ENCODE results near the gene ZRANB1. TPM values are rescaled to one million over a fixed set of nuclear protein-coding genes. Genes with fewer than 3 reads are reported as not detected.
A peak's percentile ranks its signal among the peaks of the same experiment; 100 is the strongest.
"Not testable (repeated sequence)": the region's sequence is repeated elsewhere in the genome, so short reads cannot be mapped to it uniquely, and the experiment has no call there.

The ZRANB1 gene
- total RNA-seq, 1 experiment from 2014 or later = 12.5 TPM

DNA sequence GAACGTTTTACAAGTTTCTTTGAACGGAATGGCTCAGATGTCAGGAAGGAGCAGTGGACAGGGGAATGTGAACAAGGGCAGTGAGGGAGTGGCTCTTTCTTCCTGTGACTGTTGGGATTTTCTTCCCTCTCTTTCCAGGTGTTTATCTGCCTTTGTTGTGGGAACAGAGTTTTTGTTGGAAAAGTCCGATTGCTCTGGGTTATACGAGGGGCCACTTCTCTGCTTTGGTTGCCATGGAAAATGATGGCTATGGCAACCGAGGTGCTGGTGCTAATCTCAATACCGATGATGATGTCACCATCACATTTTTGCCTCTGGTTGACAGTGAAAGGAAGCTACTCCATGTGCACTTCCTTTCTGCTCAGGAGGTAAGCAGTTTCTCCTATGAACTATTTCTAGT is 41.4 kb downstream of the ZRANB1 start:
- no peaks in the 10 kb centered on the region for H3K27me3 Mint-ChIP-seq (ENCODE audit: unreplicated experiment)
- no TSS peak for BruUV-seq (replicated peaks)
- TF ChIP-seq, protein P1, sequence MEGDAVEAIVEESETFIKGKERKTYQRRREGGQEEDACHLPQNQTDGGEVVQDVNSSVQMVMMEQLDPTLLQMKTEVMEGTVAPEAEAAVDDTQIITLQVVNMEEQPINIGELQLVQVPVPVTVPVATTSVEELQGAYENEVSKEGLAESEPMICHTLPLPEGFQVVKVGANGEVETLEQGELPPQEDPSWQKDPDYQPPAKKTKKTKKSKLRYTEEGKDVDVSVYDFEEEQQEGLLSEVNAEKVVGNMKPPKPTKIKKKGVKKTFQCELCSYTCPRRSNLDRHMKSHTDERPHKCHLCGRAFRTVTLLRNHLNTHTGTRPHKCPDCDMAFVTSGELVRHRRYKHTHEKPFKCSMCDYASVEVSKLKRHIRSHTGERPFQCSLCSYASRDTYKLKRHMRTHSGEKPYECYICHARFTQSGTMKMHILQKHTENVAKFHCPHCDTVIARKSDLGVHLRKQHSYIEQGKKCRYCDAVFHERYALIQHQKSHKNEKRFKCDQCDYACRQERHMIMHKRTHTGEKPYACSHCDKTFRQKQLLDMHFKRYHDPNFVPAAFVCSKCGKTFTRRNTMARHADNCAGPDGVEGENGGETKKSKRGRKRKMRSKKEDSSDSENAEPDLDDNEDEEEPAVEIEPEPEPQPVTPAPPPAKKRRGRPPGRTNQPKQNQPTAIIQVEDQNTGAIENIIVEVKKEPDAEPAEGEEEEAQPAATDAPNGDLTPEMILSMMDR (IDR thresholded peaks at IDR 0.05; ENCODE audit: unreplicated experiment) = no peak
- no peaks in the 10 kb centered on the region for H3K4me1 Mint-ChIP-seq (ENCODE audit: low read depth, unreplicated experiment)
- intact Hi-C loops (cut with micrococcal nuclease; ENCODE audit: unreplicated experiment) = no loop called here
- no peak for DNase-seq
- no peaks in the 10 kb centered on the region for H3K9me3 Mint-ChIP-seq (ENCODE audit: low read depth, unreplicated experiment)
- peaks cover 50% of the 10 kb centered on the region for H3K36me3 Mint-ChIP-seq (ENCODE audit: insufficient read depth, unreplicated experiment)
- H3K27ac Mint-ChIP-seq (ENCODE audit: unreplicated experiment) = peak overlapping the region; percentile 32
- CTCF ChIA-PET = interaction anchor here (0.6 kb wide), 1 partner anchor 18 kb away, joined by 3 read pairs; no protein-coding TSS in a partner anchor
- no peak overlapping the region for H3K4me3 Mint-ChIP-seq (ENCODE audit: low read depth, unreplicated experiment)

DNA sequence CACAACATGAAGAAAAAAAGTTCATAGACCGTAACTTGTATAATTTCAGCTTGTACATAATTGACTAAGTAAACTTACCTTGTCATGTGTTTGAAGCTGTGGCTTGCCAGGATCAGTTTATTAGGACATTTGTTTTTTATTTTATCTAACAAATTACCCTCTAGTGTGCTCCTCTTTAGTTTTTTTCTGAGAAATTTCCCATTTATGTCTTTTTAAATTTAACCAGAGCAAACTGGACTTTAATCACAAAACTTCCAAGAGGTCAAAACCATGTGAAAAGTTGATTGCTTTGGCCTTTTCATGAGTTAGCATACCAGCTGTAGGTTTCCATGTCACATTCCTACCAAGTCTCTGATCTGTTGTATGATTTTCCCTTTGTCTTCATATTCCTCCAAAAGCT is 42.5 kb downstream of the ZRANB1 start:
- H3K27me3 Mint-ChIP-seq (ENCODE audit: unreplicated experiment) = no peaks in the 10 kb centered on the region
- H3K27ac Mint-ChIP-seq (ENCODE audit: unreplicated experiment) = peak overlapping the region; percentile 32
- CTCF ChIA-PET = no interaction called here
- BruUV-seq (replicated peaks) = no TSS peak
- H3K36me3 Mint-ChIP-seq (ENCODE audit: insufficient read depth, unreplicated experiment) = peaks cover 58% of the 10 kb centered on the region
- intact Hi-C loops (cut with micrococcal nuclease; ENCODE audit: unreplicated experiment) = no loop called here
- no peaks in the 10 kb centered on the region for H3K9me3 Mint-ChIP-seq (ENCODE audit: low read depth, unreplicated experiment)
- TF ChIP-seq, protein P1 (IDR thresholded peaks at IDR 0.05; ENCODE audit: unreplicated experiment) = no peak
- no peak for DNase-seq
- H3K4me1 Mint-ChIP-seq (ENCODE audit: low read depth, unreplicated experiment) = no peaks in the 10 kb centered on the region
- H3K4me3 Mint-ChIP-seq (ENCODE audit: low read depth, unreplicated experiment) = no peak overlapping the region

DNA sequence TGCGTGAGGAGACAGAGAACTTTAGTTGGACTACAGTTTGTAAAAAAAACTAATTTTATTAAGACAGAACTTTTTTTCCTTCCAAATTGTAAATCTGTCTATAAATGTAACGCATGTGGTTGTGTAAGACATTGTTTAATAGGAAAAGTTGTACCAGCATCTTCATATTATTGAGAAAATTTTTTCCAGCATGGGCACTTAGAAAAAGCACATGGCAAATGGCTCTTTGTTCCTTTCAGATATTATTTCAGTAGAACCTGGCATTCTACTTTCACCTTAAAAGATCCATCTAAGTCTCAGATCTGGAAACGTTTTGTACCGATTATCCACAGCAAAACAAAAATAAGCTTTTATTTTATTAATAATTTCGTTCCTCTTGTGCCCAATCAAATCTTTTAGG is 43.2 kb downstream of the ZRANB1 start:
- BruUV-seq (replicated peaks) = no TSS peak
- Mint-ChIP-seq H3K27me3 (ENCODE audit: unreplicated experiment) (no peaks in the 10 kb centered on the region), H3K36me3 (ENCODE audit: insufficient read depth, unreplicated experiment) (peaks cover 62% of the 10 kb centered on the region), H3K9me3 (ENCODE audit: low read depth, unreplicated experiment) (no peaks in the 10 kb centered on the region), H3K27ac (ENCODE audit: unreplicated experiment) (no peak overlapping the region), H3K4me3 (ENCODE audit: low read depth, unreplicated experiment) (no peak overlapping the region), H3K4me1 (ENCODE audit: low read depth, unreplicated experiment) (no peaks in the 10 kb centered on the region)
- DNase-seq = no peak
- TF ChIP-seq, protein P1 (IDR thresholded peaks at IDR 0.05; ENCODE audit: unreplicated experiment) = no peak
- CTCF ChIA-PET = no interaction called here
- intact Hi-C loops (cut with micrococcal nuclease; ENCODE audit: unreplicated experiment) = no loop called here

DNA sequence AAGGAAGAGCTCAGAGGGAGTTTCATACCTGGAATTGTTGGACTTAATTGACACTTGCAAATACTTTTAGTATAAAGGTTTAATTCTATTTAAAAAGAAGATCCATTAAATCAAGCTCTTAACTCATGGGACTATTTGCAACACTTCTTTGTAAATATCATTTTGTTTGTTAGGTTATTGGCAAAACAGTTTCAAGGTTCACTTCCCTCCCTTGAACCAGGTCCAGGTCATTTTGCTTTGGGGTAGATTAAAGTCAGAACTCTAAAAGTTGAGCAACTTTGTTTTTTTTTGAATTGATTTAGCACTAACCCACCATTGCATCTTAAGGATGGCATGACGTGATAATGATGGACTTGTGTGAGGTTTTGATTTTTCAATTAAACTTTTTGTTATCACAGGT is 45.9 kb downstream of the ZRANB1 start:
- no peaks in the 10 kb centered on the region for H3K9me3 Mint-ChIP-seq (ENCODE audit: low read depth, unreplicated experiment)
- peaks cover 79% of the 10 kb centered on the region for H3K36me3 Mint-ChIP-seq (ENCODE audit: insufficient read depth, unreplicated experiment)
- DNase-seq = no peak
- CTCF ChIA-PET = no interaction called here
- H3K27me3 Mint-ChIP-seq (ENCODE audit: unreplicated experiment) = no peaks in the 10 kb centered on the region
- no peaks in the 10 kb centered on the region for H3K4me1 Mint-ChIP-seq (ENCODE audit: low read depth, unreplicated experiment)
- no TSS peak for BruUV-seq (replicated peaks)
- TF ChIP-seq, protein P1 (IDR thresholded peaks at IDR 0.05; ENCODE audit: unreplicated experiment) = no peak
- intact Hi-C loops (cut with micrococcal nuclease; ENCODE audit: unreplicated experiment) = no loop called here
- no peak overlapping the region for H3K4me3 Mint-ChIP-seq (ENCODE audit: low read depth, unreplicated experiment)
- H3K27ac Mint-ChIP-seq (ENCODE audit: unreplicated experiment) = no peak overlapping the region

DNA sequence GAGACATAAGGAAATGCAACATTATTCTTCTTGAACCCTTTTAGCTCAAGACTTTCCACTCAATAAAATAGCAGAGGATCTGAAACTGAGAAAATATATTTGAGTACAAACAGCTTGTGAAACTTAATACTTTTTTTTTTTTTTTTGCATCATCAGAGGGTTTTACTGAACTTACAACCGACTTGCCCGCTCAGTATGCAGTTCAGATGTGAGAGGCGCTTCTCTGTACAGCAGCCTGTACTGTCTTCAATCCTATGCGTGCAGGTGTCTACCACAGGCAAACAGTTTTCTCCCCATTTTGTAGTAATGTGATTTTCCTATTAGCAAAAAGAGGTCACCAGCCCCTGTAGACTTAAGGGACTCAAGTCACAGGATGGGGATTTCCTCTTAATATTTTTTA is 46.8 kb downstream of the ZRANB1 start:
- H3K4me1 Mint-ChIP-seq (ENCODE audit: low read depth, unreplicated experiment); H3K4me3 Mint-ChIP-seq (ENCODE audit: low read depth, unreplicated experiment); DNase-seq; CTCF ChIA-PET; intact Hi-C loops (cut with micrococcal nuclease; ENCODE audit: unreplicated experiment); H3K27me3 Mint-ChIP-seq (ENCODE audit: unreplicated experiment); H3K27ac Mint-ChIP-seq (ENCODE audit: unreplicated experiment); H3K9me3 Mint-ChIP-seq (ENCODE audit: low read depth, unreplicated experiment): not testable (repeated sequence)
- H3K36me3 Mint-ChIP-seq (ENCODE audit: insufficient read depth, unreplicated experiment) = peaks cover 79% of the 10 kb centered on the region
- BruUV-seq (replicated peaks) = TSS peak; percentile 56
